A673 (cell line): ENCODE data around the gene GSDMA.

ENCODE experiments used
- EZH2 ChIP-seq: fragments of 200-600 bp; sonication (generic); IDR thresholded peaks from 2 replicates; pipeline ENCODE4 v1.6.1; 2017; ENCODE audit warnings: borderline replicate concordance, low read depth, mild to moderate bottlenecking, mixed read lengths, antibody characterized with exemption, low read length; ENCODE audit not compliant: poor library complexity, severe bottlenecking
- TF ChIP-seq, protein P1 (sequence below): fragments of 300-800, 200-600 bp; sonication (generic); conservative IDR thresholded peaks from 2 replicates; pipeline ENCODE4 v1.5.1; 2017; ENCODE audit warnings: low read depth, mild to moderate bottlenecking, antibody characterized with exemption, low read length, moderate library complexity, mixed read lengths

DNA sequence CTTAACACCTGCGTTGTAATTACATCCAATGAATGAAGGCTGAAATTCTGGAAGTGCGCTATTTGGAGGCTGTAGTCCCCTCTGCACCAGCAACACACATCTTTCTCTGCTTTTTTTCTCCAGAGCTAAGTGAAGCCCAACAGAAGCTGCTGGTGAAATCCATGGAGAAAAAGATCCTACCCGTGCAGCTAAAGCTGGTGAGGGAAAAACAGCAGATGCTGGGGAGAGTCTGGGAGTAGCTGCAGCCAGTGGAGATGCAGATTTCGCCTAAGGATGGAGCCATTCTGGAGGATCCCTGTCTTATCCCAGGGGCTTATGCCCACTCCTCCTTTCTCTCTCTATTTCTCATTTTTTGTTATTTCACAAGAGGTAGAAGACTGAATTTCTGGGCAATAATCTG is 13.0 kb downstream of the GSDMA start:
- TF ChIP-seq, protein P1, sequence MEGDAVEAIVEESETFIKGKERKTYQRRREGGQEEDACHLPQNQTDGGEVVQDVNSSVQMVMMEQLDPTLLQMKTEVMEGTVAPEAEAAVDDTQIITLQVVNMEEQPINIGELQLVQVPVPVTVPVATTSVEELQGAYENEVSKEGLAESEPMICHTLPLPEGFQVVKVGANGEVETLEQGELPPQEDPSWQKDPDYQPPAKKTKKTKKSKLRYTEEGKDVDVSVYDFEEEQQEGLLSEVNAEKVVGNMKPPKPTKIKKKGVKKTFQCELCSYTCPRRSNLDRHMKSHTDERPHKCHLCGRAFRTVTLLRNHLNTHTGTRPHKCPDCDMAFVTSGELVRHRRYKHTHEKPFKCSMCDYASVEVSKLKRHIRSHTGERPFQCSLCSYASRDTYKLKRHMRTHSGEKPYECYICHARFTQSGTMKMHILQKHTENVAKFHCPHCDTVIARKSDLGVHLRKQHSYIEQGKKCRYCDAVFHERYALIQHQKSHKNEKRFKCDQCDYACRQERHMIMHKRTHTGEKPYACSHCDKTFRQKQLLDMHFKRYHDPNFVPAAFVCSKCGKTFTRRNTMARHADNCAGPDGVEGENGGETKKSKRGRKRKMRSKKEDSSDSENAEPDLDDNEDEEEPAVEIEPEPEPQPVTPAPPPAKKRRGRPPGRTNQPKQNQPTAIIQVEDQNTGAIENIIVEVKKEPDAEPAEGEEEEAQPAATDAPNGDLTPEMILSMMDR, result no peak
- TF ChIP-seq EZH2, result no peak
